IPS-NIHi11 (cell line): ENCODE results near the gene SERAC1.

Source experiments
- DNase-seq: peaks from one replicate; pipeline ENCODE4 v3.0.0; 2012; ENCODE audit warnings: mixed read lengths, low spot score

Gene SERAC1

DNA sequence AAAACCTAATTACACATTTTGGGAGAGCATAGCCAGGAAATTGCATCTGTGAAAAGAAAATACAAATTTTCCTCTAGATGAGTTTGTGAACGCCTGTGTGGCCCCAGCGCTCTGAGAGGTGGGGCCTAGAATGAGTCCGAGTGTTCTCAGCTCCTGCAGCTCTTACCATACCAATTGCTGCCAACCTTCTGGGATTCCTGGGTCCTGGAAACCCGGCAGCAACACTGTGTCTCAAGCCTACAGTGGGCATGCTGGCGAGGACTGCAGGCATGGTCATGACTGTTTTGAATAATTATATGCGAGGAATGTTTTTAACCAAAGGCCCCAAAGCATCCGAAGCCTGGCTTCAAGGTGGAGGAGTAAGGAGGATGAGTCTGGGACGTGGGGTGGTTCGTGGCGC lies 90.4 kb downstream of the SERAC1 start:
- DNase-seq, result no peak

GRCh38 chr6:158076548-158076947 lies 91.5 kb downstream of the SERAC1 start:
- no peak for DNase-seq

- DNase-seq, result no peak
These were observed 94.3 kb downstream of the SERAC1 start for GRCh38 chr6:158073776-158074175.

DNA sequence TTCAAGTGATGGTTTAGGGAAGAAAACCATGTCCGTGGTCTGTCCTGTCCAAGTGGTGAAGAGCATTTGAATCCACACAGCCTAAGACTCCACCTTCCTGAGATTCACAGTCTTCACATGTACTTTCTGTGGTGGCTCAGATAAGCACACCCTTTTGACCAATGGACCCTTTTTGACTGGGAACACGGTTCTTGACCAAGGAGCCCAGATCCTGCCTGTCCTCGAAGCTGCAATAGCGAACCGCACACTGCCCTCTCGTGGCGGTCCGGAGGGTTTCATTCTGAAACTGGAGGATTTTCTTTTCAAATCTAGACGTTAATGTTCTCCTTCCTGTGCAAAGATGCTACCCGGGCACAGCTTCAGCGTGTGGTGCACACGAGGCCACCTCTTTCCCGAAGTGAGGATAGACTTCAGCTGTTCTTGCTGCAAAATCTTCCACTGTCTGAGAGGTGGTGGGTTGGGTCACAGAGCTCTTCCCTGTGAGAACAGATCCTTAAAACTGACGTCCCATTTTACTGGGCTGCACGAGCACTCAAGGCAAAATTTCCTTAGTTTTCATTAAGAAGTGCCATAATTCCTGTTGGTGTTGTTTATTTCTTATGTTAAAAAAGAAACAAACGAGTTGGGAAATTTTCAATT lies 95.9 kb downstream of the SERAC1 start:
- peak; percentile 82 for DNase-seq

DNA sequence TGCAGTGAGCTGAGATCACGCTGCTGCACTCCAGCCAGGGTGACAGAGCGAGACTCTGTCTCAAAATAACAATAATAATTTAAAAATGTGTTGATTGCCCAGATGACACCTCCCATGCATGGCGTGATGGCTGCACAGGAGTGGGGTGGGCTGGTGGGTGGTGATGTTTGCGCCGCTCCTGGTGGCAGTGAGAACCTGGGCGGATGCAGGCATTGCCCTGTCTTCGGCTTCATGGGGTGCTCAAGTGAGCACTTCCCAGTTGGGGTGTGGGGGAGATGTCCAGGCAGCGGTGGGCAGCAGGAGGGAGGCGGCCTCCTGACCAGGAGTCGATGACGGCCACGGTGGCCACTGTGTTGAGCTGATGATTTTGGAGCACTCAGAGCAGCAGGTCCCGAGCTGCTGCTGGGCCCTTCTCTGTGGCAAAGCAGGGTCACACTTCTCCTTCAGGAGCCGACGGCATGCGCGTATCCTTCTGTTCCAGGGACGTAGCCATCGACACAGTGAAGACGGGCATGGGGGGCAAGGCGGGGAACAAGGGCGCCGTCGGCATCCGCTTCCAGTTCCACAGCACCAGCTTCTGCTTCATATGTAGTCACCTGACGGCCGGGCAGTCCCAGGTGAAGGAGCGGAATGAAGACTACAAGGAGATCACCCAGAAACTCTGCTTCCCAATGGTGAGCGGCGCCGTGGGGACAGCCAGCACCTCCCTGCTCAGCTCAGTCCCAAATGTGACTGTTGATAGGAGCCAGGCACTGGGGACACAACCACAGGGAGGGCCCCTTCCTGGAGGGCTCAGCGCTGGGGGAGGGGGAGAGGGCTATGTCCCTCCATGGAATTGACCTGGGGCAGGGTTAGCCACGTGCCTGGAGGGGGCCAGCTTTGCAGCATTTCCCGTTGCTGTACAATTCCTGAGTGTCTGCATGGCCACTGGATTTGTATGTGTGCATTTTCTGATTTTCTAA lies 96.7 kb downstream of the SERAC1 start:
- no peak for DNase-seq

- DNase-seq, result no peak
These were observed 97.5 kb downstream of the SERAC1 start for GRCh38 chr6:158070513-158070912.

GRCh38 chr6:158069800-158070195 lies 98.3 kb downstream of the SERAC1 start:
- no peak for DNase-seq

- peak; percentile 67 for DNase-seq
These were observed 98.9 kb downstream of the SERAC1 start for GRCh38 chr6:158068893-158069799.

DNA sequence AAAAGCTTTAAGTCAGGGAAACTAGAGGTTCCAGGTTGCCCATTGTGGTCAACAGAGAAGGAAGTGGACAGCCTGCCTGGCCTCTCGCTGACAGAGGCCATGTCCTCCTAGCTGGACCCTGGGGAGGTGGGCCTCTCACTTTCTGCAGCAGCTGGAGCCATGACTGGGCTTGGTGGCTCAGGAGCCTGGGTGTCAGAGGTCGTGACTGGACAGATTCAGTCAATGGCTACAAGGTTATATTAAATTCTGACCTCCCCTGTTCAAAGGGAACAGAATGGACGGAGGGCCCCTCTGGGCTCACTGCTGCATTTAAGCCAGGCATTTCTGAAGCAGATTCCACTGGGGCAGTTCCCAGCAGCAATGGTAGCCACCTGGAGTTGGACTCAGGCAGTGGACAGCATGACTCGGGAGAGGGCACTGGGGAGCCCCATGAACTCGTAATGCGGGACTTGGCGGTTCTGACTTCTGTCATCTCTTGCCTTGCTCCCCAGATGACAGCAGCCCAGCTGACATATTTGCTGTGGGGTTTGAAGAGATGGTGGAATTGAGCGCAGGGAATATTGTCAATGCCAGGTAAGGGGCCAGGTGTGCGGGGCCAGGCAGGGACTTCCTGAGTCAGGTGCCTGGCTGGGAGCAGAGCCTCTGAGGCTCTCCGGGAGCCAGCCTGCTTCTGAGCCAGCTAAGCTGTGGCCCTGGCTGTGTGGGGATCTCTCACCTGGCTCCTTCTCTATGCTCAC lies 99.7 kb downstream of the SERAC1 start:
- no peak for DNase-seq

DNA sequence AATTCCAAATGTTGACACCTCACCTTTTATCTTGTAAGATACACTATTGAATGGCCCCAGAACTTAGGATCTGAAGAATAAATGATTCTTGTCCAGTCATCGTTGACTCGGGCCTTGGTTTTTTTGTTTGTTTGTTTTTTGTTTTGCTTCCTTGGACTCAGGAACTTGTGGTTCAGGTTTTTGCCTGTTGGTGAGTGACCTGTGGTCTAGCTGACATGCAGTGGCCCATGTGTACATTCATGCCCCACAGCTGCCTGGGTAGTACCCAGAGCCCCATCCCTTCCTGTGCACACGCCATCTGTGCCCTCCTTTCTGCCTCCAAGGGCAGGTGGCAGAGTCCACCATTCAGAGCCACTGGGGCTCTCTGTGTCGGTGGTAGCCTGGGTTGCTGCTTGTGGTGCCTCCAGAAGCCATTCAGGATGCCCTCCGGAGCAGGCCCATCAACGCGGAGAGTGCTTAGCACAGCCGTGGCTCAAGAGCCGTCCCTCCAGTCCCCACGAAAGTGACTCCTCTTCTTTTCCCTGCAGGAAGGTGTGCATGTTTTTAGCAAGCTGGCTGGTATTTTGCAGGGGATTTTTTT lies 100.5 kb downstream of the SERAC1 start:
- DNase-seq, result no peak

GRCh38 chr6:158066136-158066781 lies 101.8 kb downstream of the SERAC1 start:
- no peak for DNase-seq

DNA sequence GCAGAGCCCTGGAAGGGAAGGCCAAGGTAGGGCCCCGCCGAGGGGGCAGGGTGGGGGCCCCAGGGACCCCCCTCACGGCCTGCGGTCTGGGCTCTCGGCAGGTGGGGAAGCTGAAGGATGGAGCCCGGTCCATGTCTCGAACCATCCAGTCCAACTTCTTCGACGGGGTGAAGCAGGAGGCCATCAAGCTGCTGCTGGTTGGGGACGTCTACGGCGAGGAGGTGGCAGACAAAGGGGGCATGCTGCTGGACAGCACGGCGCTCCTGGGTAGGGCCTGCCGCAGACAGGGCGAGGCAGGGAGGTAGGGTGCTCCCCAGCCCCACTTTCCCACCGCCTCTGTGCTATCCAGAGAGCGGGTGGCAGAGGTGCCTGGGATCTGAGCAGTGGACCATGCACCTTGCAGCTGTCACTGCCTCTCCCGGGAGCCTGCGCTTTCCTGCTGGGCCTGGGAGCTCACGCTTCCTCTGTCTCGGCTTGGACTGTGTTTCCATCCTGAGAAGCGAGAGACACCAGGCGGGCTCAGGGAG lies 103.3 kb downstream of the SERAC1 start:
- DNase-seq, result no peak

- DNase-seq, result no peak
These were observed 104.3 kb downstream of the SERAC1 start for GRCh38 chr6:158063736-158064135.

DNA sequence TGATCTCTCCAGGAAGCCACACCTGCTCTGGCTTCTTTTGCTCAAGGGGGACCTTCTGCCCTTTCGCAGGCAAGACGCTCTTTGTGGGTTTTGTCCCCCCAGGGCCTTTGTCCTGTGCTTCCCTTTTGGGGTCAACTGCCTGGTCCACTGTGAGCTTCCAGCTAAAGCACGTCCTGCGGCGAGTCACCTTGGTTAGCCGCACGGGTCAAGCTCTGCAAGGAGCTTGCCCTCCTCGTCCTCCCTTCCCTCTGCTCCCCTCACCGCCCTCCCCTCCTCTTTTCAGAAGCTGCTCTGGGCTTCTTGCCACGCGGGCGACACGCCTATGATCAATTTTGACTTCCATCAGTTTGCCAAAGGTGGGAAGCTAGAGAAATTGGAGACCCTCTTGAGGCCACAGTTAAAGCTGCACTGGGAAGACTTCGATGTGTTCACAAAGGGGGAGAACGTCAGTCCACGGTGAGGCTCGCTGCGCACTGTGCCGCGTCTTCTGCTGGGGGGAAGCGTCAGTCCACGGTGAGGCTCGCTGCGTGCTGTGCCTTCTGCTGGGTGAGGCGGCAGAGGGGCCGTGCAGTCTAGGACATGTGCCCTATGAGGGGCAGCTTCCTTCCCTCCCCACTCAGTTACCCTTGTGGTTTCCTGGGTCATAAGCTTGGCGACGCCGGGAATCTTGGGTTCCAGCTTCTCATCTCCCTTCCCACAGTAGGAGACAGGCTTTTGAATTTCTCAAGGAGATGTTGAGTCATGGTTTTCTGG lies 106.2 kb downstream of the SERAC1 start:
- DNase-seq, result no peak

GRCh38 chr6:158061361-158061708 lies 106.7 kb downstream of the SERAC1 start:
- DNase-seq, result no peak

DNA sequence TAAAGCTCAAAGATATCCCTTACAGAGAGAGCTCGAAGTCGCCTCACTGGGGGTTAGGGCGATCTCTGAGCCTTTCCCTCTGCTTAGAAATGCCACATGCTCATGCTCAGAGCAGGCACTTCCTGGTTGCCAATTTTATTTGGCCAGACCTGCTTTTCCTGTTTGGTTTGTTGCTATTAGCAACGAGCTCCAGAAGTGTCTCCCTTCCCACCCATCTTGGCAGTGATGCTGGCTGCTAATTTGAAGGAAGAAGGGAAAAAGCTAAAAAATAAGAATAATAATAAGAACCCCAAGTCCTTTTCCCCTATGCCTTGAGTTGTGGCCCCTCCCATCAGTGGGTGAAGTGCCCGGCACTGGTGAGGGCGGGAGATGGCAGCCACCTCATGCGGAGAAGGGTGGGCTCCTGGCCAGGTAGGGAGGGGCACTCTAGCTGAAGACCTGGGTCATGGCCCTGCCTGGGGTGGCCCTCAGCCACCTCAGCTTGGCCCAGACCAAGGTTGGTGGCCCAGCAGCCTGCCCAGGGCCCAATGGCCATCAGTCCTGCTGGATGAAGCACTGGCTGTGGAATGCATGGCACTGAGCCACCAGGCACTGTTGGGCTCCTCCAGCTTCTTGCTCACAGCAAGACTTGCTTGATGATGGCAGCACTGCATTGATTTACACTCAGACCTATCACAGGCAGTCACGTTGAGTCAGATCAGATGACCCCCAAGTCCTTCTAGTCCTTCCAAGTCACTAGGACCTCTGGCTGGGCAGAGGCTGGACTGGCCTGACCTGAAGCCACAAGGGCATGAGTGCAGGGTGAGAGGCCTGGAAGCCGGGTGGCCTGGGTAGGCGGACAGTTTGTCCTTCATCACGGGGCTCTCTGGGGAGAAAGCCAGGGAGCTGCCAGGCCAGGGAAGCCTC lies 107.4 kb downstream of the SERAC1 start:
- DNase-seq, result peak; percentile 66
